HG03095 (cell line): Measurements from ENCODE around the gene CFAP91.

Experiments used
- ATAC-seq: cut with Tn5 transposase; IDR thresholded peaks from one replicate; pipeline ENCODE4 v1.9.1; 2021; ENCODE audit warnings: moderate library complexity; ENCODE audit not compliant: unreplicated experiment

The CFAP91 gene

GRCh38 chr3:119702530-119703527 lies at the start of gene CFAP91:
TSS of gene CFAP91 (plus strand) at chr3:119703022. CDS start at chr3:119703099, 77 bp downstream.
- ATAC-seq: peak; percentile 86

GRCh38 chr3:119653876-119654275 lies 48.9 kb upstream of the CFAP91 start:
- no peak for ATAC-seq

- no peak for ATAC-seq
These were observed 44.7 kb upstream of the CFAP91 start for GRCh38 chr3:119657887-119658702.

GRCh38 chr3:119658994-119659393 lies 43.8 kb upstream of the CFAP91 start:
- ATAC-seq: no peak

GRCh38 chr3:119659606-119660291 lies 43.1 kb upstream of the CFAP91 start:
- no peak for ATAC-seq

- ATAC-seq: no peak
These were observed 42.1 kb upstream of the CFAP91 start, which contains the start of gene POPDC2 for GRCh38 chr3:119660474-119661440. TSS of gene POPDC2 (minus strand) at chr3:119660589. CDS start at chr3:119660423, 166 bp downstream.

GRCh38 chr3:119662604-119663373 lies 40.0 kb upstream of the CFAP91 start:
- ATAC-seq: no peak

GRCh38 chr3:119663885-119664284 lies 38.9 kb upstream of the CFAP91 start:
- no peak for ATAC-seq

- no peak for ATAC-seq
These were observed 38.5 kb upstream of the CFAP91 start for GRCh38 chr3:119664370-119664769.

- no peak for ATAC-seq
These were observed 37.9 kb upstream of the CFAP91 start for GRCh38 chr3:119664850-119665379.

- no peak for ATAC-seq
These were observed 36.8 kb upstream of the CFAP91 start for GRCh38 chr3:119665954-119666559.

- no peak for ATAC-seq
These were observed 32.8 kb upstream of the CFAP91 start for GRCh38 chr3:119669906-119670570.

GRCh38 chr3:119672776-119673175 lies 30.0 kb upstream of the CFAP91 start:
- ATAC-seq: no peak

GRCh38 chr3:119673875-119674274 lies 28.9 kb upstream of the CFAP91 start:
- no peak for ATAC-seq

- ATAC-seq: no peak
These were observed 27.5 kb upstream of the CFAP91 start for GRCh38 chr3:119675188-119675874.

- no peak for ATAC-seq
These were observed 26.8 kb upstream of the CFAP91 start for GRCh38 chr3:119676020-119676419.
